CD4-positive, alpha-beta T cell treated with Interleukin-15 for 1 hour (primary cell): ENCODE results near the gene TBC1D22A.
A peak's percentile ranks its signal among the peaks of the same experiment; 100 is the strongest.

Source experiments
- DNase-seq: peaks from one replicate; pipeline ENCODE4 v3.0.0-alpha.2; 2020

Gene TBC1D22A

GRCh38 chr22:47151490-47151889, 389.0 kb downstream of the TBC1D22A start:
- DNase-seq: no peak

GRCh38 chr22:47152236-47152635, 389.8 kb downstream of the TBC1D22A start:
- DNase-seq: no peak

GRCh38 chr22:47152938-47153337, 390.5 kb downstream of the TBC1D22A start:
- no peak for DNase-seq

GRCh38 chr22:47153854-47154525, 391.5 kb downstream of the TBC1D22A start:
- DNase-seq: no peak

GRCh38 chr22:47154621-47155081, 392.2 kb downstream of the TBC1D22A start:
- DNase-seq: no peak

- no peak for DNase-seq
Observed at GRCh38 chr22:47155131-47155885, 392.9 kb downstream of the TBC1D22A start.

- DNase-seq: no peak
Observed at GRCh38 chr22:47155912-47156311, 393.5 kb downstream of the TBC1D22A start.

GRCh38 chr22:47156352-47157092, 394.1 kb downstream of the TBC1D22A start:
- DNase-seq: no peak

- DNase-seq: no peak
Observed at GRCh38 chr22:47157093-47157420, 394.6 kb downstream of the TBC1D22A start.

GRCh38 chr22:47157486-47158270, 395.2 kb downstream of the TBC1D22A start:
- DNase-seq: no peak

GRCh38 chr22:47158457-47158856, 396.0 kb downstream of the TBC1D22A start:
- DNase-seq: no peak

GRCh38 chr22:47159592-47159991, 397.1 kb downstream of the TBC1D22A start:
- DNase-seq: no peak

- DNase-seq: no peak
Observed at GRCh38 chr22:47160141-47160541, 397.7 kb downstream of the TBC1D22A start.

- no peak for DNase-seq
Observed at GRCh38 chr22:47160781-47161520, 398.5 kb downstream of the TBC1D22A start.

GRCh38 chr22:47161631-47162030, 399.2 kb downstream of the TBC1D22A start:
- DNase-seq: no peak

- peak; percentile 15 for DNase-seq
Observed at GRCh38 chr22:47162865-47163264, 400.4 kb downstream of the TBC1D22A start.

GRCh38 chr22:47163481-47163855, 401.0 kb downstream of the TBC1D22A start:
- peak; percentile 9 for DNase-seq

GRCh38 chr22:47163856-47164513, 401.5 kb downstream of the TBC1D22A start:
- peak; percentile 12 for DNase-seq

GRCh38 chr22:47164514-47165337, 402.3 kb downstream of the TBC1D22A start:
- DNase-seq: peak; percentile 4

GRCh38 chr22:47165338-47166032, 403.0 kb downstream of the TBC1D22A start:
- DNase-seq: peak; percentile 13
